HL-60/S4 treated with retinoic acid at 250 ng/mL for 4 days and 3 days (cell line): ENCODE data around the gene DNAJC4.

Experiments
- in situ Hi-C: fragments of 300-500 bp; cut with MboI; formaldehyde crosslinking; loops from 2 replicates; pipeline ENCODE4 v1.7.0; 2022; ENCODE audit warnings: low sequenced_read_pairs

Gene DNAJC4

DNA sequence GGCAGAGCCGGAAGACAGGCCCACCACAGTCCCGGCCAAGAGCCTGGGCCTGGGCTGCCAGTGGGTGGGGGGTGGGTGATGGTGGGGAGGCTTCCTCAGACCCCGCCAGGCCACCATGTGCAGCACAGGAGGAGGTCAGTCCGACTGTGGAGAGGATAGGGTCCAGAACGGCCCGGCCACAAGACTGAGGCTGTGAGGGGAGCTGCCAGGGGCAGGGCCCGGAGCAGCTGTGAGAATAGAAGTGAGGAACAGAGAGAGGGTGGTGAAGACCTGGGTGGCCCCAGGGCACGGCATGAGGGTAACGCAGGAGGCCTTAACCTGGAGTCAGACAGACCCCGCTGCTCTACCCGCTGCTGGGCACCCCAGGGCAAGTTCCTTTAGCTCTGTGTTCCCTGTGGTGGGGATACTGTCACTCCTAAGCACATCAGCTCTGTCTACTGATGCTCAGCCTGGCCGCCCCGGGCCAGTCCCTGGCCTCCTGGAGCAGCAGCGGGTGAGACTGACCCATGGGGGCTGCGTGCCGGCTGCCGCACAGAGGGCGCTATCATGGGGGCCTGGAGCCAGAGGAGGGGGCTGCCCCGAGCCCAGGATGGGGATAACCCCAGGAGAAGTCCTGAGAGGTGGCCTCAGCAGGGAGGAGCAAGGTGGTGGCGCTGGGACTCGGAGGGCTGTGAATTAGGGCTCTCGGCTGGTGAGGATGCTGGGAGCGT, 22.1 kb upstream of the DNAJC4 start:
- in situ Hi-C loops: no loop called here

DNA sequence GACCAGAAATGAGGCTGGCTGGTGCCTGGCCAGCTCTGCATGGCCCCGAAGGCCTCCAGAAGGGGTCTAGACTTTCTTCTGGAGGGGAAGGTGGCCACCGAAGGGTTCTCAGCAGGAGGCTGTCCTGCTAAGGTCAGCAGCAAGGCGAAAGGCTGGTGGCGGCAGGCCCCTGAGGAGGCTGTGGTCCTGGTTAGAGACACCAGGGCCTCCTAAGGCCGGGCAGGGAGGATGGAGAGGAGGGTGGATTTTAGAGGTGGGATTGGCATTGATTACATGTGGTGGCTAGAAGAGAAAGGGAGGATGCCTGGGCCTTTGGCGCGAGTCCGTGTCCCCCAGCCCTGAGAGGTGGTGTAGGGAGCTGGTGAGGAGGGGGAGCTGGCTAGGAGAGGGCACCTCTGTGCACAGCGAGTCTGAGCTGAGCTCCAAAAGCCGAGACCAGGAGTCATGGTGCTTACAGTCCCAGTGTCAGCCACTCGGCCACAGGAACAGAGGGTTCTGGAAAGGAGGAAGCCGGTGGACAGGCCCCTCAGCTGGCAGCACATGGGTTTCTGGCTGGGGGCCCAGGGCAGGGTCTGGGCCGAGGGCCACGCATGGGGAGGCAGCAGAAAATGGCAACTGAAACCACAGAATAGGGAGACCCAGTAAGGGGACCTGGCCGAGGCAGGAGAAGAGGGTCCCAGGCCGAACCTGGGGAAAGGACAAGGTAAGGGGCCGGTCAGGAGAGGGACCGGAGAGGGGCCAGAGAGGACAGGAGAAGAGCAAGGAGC, 21.4 kb upstream of the DNAJC4 start:
- in situ Hi-C loops: no loop called here

DNA sequence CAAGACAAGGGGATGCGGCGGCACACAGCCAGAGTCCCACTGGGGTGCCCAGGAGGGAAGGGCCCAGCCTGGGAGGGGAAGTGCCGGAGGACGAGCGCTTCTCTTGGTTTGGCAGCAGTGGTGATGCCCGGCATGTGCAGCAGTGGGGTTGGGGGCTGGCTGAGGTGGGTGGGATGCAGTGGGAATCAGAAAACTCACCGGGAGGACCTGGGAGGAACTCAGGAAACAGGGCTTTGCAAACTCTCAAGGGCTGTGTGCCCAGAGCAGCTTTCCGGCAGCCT, 20.8 kb upstream of the DNAJC4 start:
- in situ Hi-C loops: no loop called here

DNA sequence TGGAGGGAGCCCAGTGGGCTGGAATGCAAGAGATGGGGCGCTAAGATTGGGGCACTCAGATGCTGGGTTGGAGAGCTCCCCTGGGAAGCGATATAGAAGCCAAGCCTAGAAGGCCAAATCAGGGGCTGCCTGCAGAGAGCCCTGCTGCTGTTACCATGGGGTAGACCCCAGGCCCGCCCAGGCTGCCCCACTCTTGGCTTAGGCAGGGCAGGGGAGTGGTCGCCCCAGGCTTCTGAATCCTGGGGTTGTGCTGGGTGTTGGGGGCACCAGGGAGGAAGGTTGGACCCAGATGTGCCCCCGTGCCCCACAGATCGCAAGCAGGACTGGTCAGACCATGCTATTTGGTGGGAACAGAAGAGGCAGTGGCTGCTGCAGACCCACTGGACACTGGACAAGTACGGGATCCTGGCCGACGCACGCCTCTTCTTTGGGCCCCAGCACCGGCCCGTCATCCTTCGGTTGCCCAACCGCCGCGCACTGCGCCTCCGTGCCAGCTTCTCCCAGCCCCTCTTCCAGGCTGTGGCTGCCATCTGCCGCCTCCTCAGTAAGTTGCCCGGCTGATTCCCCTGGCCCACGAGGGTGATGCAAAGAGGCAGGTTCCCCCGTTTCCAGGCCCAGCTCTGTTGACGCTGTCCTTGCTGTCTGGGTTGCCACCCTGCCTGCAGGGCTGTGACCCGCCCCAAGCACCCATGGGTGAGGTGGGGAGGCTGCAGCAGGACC, 19.9 kb upstream of the DNAJC4 start:
- in situ Hi-C loops: no loop called here

DNA sequence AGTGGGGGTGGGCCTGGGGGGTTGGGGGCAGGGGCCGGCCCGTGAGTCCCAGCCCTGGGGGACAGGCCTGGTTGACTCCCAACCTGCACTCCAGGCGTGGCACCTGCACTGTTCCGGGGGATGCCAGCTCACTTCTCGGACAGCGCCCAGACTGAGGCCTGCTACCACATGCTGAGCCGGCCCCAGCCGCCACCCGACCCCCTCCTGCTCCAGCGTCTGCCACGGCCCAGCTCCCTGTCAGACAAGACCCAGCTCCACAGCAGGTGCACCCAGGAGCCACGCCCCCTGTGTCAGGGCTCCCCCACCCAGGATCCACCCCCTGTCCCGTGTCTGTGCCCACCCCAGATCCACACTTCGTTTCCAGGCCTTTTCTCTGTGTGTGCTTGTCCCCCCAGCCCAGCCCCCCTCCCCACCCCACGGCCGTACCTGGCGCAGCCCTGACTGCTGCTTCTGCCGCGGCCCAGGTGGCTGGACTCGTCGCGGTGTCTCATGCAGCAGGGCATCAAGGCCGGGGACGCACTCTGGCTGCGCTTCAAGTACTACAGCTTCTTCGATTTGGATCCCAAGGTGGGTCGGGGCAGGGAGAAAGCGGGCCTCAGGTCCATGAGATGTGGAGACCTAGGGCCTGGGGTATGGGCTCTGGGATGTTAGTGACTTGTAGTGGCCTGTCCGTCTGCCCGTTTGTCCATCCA, 19.0 kb upstream of the DNAJC4 start:
- in situ Hi-C loops: no loop called here

DNA sequence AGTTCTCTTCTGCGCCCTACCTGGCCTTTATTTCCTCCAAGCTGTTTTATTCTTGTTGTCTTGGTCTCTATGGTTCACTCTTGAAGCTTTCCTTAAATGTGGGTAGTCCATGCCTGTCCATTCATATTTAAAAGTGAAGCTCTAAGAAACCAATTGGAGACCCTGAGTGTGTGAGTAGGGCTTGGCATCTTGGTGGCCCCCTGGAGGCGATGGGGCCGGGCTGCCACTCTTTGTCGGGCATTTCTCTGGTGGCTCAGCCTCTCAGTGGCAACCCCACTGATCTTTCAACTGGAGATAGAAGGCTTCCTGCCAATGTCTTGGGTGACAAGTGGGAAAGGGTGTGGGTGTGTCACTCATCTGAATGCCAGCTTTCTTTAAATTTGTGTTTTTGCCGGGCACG, 13.5 kb upstream of the DNAJC4 start:
- in situ Hi-C loops: no loop called here

DNA sequence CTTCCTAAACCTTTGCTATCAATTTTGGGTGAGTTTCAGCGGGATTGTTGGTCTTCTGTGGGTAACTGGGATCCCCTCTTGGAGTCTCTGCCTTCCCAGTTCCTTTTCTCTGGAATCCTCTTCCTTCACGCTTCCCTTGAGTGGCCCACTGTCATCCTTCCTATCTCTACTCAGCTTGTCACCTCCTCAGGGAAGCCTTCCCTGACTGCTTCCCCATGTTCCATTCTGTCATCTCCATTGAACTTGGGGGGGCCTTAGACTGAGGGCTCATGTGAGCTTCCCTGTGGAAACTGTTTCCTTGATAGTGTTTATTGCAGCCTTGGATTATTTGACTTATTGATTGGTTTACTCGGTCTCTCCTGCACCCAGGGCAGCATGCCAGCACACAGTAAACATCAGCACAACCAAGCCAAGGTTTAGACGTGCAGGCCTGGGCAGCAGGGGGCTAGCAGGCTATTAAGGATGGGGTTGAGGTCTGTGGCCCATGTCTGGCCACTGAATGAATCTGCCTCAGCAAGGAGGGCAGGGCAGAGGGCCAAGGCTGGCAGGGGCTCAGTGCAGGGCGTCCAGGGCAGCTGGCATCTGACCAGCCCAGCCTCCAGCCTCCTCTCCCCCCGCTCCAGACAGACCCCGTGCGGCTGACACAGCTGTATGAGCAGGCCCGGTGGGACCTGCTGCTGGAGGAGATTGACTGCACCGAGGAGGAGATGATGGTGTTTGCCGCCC, 11.6 kb upstream of the DNAJC4 start:
- in situ Hi-C loops: no loop called here

DNA sequence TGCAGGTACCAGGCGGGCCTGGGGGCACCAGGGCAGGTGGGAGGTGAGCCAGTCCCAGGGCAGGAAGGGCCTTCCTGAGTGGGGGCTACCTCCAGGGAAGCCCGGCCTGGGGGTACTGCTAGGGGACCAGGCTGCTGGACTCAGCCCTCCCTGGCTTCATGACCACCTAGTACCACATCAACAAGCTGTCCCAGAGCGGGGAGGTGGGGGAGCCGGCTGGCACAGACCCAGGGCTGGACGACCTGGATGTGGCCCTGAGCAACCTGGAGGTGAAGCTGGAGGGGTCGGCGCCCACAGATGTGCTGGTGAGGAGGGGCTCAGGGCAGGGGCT, 11.0 kb upstream of the DNAJC4 start:
- in situ Hi-C loops: no loop called here

DNA sequence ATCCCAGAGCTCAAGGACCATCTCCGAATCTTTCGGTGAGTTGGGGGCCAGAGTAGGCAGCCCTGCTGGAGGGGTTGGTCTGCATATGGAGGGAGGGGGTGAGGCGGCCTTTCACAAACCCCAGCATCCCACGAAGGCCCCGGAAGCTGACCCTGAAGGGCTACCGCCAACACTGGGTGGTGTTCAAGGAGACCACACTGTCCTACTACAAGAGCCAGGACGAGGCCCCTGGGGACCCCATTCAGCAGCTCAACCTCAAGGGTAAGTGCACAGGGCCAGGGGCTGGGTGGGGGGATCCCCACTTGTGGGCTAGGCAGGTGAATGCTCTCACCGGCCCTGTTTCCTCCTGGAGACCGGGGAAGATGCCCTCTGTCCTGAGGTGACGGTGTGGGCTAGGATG, 10.6 kb upstream of the DNAJC4 start:
- in situ Hi-C loops: no loop called here

DNA sequence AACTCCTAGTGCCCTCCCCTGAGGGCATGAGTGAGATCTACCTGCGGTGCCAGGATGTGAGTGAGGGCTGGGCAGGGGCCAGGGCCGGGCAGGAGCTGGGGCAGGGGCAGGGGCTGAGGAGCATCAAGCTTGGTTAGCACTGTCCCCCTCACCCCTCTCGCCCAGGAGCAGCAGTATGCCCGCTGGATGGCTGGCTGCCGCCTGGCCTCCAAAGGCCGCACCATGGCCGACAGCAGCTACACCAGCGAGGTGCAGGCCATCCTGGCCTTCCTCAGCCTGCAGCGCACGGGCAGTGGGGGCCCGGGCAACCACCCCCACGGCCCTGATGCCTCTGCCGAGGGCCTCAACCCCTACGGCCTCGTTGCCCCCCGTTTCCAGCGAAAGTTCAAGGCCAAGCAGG, 10.1 kb upstream of the DNAJC4 start:
- in situ Hi-C loops: no loop called here

DNA sequence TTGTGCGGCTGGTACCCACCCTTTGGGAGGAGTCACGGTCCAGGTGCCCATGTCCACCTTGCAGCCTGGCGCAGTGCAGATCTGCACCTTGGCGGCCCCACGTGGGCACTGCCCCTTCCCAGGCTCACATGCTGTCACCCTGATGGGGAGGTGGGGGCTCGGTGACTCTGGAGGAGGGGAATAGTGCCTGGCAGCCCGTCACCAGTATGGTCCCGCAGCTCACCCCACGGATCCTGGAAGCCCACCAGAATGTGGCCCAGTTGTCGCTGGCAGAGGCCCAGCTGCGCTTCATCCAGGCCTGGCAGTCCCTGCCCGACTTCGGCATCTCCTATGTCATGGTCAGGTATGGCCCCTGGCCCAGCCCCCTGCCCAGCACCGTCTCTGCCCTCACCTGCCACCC, 9.6 kb upstream of the DNAJC4 start:
- in situ Hi-C loops: no loop called here

DNA sequence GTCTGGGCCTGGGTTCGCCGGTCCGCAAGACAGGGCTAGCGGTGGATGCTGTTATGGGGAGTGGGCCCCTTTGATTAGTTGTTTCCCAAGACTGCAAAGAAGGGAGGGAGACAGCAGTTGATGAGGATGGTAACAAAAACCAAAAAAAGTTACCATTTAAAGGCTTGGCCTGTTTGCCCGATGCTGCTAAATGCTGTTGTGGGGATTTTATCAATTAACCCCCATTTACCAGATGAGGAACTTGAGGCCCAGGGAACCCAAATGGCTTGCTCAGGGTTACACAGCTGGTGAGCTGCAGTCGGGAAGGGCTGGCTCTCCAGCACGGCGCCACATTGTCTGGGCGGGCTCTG, 7.7 kb upstream of the DNAJC4 start:
- in situ Hi-C loops: no loop called here

DNA sequence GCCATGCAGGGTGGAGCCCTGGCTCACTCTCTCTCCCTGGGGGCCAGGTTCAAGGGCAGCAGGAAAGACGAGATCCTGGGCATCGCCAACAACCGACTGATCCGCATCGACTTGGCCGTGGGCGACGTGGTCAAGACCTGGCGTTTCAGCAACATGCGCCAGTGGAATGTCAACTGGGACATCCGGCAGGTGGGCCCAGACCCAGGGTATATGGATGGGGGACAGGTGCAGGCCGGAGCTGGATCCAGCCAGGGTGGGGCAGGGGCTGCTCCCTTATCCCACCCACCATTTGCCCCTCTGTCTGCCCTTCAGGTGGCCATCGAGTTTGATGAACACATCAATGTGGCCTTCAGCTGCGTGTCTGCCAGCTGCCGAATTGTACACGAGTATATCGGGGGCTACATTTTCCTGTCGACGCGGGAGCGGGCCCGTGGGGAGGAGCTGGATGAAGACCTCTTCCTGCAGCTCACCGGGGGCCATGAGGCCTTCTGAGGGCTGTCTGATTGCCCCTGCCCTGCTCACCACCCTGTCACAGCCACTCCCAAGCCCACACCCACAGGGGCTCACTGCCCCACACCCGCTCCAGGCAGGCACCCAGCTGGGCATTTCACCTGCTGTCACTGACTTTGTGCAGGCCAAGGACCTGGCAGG, 7.2 kb upstream of the DNAJC4 start:
- in situ Hi-C loops: no loop called here

DNA sequence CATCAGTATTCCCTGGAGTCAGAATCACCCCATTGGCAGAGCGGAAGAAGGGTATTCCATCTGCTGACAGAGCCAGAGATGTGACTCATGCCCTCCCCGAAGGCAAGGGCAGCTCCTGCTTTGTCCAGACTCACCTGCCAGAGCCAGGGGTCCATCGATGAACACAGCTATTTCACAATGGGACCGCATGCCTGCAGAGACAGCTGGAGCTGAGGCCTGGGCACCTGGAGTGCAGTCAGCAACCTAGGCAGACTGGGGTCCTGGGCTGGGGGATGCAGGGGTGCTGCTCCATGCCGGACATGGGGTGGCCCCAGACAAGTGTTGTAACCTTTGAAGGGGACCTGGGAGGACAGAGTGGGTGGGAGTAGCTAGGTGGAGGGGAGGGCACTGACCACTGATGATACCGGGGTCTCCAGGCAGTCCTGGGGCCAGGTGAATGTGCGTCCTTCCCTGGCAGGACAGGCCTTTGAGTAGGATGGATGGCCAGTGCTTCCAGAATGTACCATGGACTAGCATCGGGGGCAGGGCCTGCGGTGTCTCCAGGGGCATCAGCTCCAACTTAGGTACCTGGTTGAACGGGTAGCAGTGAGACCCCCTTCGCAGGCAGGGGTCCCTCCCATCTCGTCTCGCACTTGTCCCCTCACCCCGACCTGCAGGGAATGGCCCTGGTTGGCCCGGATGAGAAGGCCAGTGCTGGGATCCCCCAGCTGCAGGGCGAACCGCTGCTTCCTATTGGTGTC, 6.0 kb upstream of the DNAJC4 start:
- in situ Hi-C loops: no loop called here

DNA sequence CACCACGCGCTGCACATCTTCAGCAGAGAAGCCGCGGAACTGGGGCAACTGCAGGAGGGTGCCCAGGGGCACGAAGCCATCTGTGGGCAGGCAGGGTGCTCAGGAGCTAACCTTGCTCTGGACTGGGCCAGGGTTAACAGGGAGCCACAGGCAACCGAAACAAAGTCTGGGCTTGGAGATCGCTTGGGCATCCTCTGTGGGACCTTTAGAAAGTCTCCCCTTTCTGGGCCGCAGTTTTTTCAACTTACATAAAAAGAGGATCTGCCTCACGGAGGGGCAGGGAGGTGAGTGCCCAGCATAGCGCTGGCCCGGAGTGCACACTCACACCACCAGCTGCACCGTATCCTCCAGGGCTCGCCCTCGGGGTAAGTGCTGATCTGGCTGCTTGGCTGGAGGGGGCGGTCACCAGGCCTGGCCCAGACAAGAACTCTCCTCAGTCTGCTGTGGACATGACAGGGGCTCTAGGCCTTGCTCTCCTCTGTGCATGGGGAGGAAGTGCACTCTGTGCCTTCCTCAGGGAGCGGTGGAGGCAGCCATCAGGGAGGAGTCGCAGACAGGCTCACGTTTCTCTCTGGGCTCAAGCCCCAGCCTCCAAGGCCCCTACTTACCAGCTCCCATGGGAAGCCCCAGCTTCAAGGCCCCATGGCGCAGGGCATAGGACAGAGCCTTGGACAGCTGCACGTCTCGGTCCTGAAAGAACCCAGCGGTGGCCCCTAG, 5.3 kb upstream of the DNAJC4 start:
- in situ Hi-C loops: no loop called here

DNA sequence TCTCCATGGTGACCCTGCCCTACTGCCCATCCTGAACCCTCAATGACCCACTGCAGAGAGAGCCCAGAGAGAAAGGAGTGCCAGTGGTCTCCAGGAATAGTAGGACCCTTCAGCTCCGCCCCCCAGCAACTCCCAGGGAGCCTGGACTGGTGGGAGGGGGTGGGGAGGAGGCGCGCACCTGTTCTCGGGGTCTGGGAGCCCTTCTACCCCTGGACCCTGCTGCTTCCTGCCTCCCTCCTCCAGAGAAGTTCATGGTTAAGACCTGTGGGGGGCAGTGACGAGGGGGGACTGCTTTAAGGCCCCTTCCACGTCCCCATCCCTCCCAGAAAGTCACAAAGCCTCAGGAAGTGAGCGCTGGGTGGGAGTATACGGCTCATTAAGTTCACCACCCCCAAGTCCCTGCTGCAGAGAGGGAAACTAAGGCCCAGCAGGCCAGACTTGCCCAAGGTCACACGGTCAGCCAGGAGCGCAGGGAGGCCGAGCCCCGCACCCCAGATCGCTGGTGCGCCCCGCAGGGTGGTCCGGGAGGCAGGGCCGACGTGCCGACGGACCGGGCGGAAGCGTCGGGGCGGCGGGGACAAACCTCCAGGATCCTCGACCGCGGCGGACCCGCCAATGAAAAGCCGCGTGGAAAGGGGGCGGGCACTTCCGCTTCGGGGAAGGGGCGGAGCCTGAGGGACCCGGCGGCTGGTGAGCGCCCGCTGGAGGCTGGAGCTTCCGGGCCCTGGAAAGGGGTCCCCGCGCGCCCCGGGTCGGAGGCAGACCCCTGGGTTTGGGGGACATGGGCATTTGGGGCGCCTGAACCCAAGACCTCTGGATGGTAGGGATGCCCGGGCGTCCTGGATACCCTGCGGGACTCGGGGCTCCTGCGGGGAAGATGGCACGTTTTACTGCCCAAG, 4.5 kb upstream of the DNAJC4 start, which contains the start of the genes NUDT22 and TRPT1:
Gene NUDT22, plus strand, starts transcription at position 667 of the 899 bp plus-strand sequence. CDS start 379 bp downstream, outside the sequence.
Gene TRPT1, minus strand, starts transcription at position 579 of the 899 bp plus-strand sequence. Its CDS starts 326 bp downstream, at position 253.
- in situ Hi-C loops: no loop called here

DNA sequence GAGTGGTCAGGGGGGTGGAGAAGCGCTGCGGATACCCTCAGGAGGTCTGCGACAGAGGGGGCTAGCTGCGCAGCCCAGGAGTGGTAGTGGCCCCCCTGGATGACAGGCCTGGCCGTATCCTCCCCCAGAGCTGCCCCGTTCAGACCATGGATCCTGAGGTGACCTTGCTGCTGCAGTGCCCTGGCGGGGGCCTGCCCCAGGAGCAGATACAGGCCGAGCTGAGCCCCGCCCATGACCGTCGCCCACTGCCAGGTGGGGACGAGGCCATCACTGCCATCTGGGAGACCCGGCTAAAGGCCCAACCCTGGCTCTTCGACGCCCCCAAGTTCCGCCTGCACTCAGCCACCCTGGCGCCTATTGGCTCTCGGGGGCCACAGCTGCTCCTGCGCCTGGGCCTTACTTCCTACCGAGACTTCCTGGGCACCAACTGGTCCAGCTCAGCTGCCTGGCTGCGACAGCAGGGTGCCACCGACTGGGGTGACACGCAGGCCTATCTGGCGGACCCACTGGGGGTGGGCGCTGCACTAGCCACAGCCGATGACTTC, 3.8 kb upstream of the DNAJC4 start:
- in situ Hi-C loops: no loop called here
